ENCODE data around the gene SARM1.
"Not testable (repeated sequence)": the region's sequence is repeated elsewhere in the genome, so short reads cannot be mapped to it uniquely, and the experiment has no call there.

The SARM1 gene

DNA sequence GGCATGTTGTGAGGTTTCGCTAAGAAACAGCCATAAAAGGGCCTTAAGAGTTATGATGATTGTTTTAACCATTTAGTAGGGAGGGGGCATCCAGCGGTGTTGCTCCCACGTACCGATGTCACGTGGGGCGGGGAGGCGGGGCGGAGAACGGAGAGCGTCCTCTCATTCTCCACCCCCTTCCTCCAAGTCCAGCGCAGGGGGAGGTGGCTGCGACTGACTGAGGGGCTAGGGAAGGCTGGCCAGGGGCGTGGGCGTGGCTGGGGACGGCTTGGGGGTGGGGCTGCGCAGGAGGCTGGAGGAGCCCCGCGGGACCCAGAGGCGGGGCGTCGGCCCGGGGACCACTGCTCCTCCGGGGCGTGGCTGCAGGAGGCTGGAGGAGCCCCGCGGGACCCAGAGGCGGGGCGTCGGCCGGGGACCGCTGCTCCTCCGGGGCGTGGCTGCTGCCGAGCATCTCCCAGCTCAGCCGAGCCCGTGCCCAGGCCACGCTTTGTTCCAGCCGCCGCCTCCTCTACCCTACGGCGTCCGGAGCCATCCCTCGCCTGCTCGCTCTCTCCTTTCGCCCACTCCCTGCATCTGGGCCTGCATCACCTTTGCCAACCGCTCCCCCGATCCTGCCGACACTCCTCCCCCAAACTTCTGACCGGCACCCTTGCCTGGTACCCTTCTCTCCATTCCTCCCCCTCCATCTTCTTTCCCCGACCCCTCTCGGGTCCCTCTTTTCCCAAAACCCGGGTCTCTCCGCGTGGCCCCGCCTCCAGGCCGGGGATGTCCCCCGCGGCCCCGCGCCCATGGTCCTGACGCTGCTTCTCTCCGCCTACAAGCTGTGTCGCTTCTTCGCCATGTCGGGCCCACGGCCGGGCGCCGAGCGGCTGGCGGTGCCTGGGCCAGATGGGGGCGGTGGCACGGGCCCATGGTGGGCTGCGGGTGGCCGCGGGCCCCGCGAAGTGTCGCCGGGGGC is at the start of gene SARM1:
TSS of gene SARM1 (plus strand) at position 450 of the 958 bp plus-strand sequence. CDS start at position 789, 339 bp downstream.
- DNase-seq = peak; percentile 21

- no peak for DNase-seq
Measured at GRCh38 chr17:28324267-28324745, 47.2 kb upstream of the SARM1 start.

GRCh38 chr17:28324781-28325180 is 46.7 kb upstream of the SARM1 start:
- DNase-seq = no peak

GRCh38 chr17:28325211-28325610 is 46.3 kb upstream of the SARM1 start:
- no peak for DNase-seq

- DNase-seq = no peak
Measured at GRCh38 chr17:28326114-28326513, 45.4 kb upstream of the SARM1 start.

GRCh38 chr17:28327031-28327607 is 44.4 kb upstream of the SARM1 start:
- DNase-seq = no peak

GRCh38 chr17:28327709-28328108 is 43.8 kb upstream of the SARM1 start:
- DNase-seq = no peak

- DNase-seq = no peak
Measured at GRCh38 chr17:28328325-28328724, 43.2 kb upstream of the SARM1 start.

- no peak for DNase-seq
Measured at GRCh38 chr17:28330671-28331070, 40.8 kb upstream of the SARM1 start.

GRCh38 chr17:28331891-28332420 is 39.5 kb upstream of the SARM1 start:
- no peak for DNase-seq

DNA sequence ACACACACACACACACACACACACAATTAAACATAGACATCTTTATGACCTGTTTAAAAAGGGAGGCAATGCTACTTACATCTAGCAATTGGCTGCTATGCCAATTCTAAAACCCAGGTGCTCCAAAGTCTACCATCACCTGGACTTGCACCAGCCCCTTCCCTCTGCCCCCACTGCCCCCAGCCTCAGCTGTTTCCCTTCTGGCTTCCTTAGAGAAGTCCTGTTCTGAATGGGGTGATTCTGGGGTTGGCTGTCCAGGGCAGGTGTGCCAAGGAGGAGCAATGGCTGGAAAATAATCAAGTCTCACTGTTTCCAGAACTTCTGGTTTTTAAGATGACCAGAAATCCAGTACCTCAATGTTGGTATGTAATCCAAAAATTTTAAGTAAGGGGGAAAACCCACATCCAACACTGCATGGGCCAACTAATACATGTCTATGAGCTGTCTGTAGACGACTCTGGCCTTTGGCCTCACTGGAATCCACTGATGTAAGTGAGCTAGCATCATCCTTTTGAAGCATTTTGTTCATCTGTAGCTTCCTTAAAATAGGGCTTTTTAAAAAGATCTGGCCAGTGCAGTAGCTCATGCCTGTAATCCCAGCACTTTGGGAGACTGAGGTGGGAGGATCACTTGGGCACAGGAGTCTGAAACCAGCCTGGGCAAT is 38.3 kb upstream of the SARM1 start:
- DNase-seq = no peak

GRCh38 chr17:28334171-28334570 is 37.3 kb upstream of the SARM1 start:
- DNase-seq = no peak

GRCh38 chr17:28334666-28335200 is 36.8 kb upstream of the SARM1 start:
- no peak for DNase-seq

DNA sequence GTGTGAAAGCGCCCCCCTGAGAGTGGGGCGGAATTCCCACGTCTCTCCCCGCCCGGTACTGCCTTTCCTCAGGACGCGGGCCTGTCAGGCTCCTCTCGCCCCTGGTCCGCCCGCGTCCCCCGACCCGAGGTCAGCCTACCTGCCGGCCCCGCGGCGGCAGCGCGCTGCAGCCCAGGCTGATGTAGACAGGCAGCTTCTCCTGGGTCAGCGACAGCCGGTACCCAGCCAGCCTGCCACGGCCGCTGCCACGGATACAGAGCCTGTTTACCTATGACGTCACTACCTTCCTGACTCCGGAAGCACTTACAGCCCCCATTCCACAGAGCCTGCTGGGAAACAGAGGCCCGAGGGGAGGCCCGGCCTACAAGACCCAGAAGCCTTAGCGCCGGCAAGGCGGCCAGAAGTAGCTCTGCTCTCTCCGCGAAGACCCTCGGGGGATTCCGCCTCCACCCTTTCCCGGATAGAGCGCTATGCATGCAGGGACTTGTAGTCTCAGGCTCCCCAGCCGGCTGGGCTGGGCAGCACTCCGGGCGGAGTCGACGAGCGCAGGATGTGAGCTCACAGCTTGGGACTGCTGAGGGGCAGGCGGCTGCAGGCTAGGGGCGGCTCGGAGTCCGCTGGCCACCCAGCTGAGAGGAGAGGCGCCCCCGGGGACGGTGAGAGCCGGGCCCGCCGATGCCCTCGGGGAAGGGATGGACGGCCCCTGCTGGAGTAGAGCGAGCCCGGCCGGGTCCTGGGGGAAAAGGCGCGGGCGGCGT is 36.1 kb upstream of the SARM1 start, which contains the start of the genes IFT20 and TNFAIP1:
TSS of gene IFT20 (minus strand) at position 272 of the 758 bp plus-strand sequence. CDS start 3,487 bp downstream, outside the sequence.
TSS of gene TNFAIP1 (plus strand) at position 561 of the 758 bp plus-strand sequence. CDS start 3,761 bp downstream, outside the sequence.
- DNase-seq = peak; percentile 97

- DNase-seq = peak; percentile 46
Measured at GRCh38 chr17:28335959-28336871, 35.3 kb upstream of the SARM1 start.

DNA sequence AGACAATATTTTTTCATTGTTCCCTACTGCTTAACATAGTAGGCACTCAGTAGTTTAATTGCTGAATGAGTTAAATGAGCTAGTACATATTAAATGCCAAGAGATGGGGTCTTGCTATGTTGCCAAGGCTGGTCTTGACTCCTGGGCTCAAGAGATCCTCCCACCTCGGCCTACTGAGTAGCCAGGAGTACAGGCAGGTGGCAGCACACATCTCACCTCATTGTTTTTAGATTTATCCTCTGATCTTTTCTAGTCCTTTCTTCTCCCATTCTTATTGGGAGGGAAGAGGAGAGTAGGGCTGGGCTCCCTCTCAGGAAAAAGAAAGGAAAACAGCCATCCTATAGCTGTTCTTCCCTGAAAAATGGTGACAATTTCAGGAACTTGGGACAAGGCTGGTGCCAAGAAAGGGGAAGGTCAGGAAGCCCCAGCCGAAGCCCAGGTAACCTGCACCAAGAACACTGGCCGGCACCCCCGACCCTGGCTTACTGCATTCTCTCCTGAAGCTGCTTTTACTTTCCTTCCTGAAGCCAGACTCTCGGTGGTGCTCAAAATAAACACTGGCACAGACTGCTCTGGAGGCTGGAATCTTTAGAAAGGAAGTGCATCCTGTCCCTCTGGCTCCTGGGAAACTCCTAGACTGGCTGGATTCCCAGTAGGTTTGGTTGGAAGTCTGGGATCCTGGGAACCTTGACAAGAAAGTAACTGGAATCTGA is 33.3 kb upstream of the SARM1 start:
- DNase-seq = no peak

GRCh38 chr17:28338769-28339212 is 32.7 kb upstream of the SARM1 start:
- DNase-seq = not testable (repeated sequence)

DNA sequence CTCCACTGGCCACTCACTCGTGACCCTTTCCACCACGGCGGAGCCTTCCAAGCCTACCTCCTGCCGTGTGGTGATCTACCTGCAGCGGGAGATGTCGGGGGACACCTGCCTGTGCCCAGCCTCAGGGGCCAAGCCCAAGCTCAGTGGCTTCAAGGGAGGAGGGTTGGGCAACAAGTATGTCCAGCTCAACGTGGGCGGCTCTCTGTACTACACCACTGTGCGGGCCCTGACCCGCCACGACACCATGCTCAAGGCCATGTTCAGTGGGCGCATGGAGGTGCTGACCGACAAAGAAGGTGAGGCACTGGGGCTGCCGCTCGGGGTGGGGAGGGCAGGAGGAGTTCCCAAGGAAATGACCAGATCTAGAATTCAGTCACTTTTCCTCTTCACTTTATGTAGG is 32.1 kb upstream of the SARM1 start:
- no peak for DNase-seq

DNA sequence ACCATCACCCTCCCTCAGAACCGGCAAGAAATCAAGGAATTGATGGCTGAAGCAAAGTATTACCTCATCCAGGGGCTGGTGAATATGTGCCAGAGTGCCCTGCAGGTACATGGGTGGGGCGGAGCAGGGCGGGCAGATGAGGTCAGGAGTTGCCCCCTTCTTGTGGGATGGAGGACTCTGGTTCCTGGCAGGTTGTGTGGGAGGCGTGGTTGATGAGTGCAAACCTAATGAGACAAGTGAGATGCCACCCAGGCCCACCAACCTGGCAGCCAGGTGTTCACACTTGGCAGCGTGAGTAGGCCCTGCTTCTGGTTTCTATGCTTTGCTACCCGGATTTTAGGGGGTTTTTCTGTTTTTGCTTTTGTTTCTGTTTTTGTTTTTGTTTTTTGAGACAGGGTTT is 31.1 kb upstream of the SARM1 start:
- DNase-seq = no peak

DNA sequence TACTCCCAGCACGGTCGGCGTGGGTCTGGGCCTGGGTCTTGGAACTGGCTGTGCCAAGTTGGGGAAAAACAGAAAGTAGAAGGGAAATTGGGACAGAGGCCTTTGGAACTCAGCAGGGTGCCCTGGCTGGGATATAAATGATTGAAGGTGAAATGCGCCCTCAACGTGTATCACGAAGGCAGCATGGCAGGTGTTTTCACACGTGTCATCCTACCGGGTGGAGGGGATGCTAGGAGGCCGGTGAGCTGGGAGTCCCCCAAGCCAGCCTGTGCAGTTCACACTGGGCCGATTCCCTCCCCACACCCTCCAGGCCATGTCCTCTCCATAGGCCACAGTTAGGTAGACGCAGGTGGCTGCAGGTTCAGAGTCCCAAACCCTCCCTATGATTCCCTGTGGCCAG is 30.0 kb upstream of the SARM1 start:
- no peak for DNase-seq

All from NCI-H2029 (cell line).